IMR-90 (cell line): ENCODE results near the gene FOXO6. TPM values are rescaled to one million over a fixed set of nuclear protein-coding genes. Genes with fewer than 3 reads are reported as not detected.

Source experiments
- ATAC-seq: fragments of 200-7000 bp; cut with Tn5 transposase; 2 replicates; pipeline ENCODE4 v1.9.1; 2020; ENCODE audit warnings: low read depth, mild to moderate bottlenecking, moderate library complexity
- BruUV-seq: library from RNA; stranded (reverse); fragments of 400-500 nt; replicated peaks from 2 replicates; lab custom pipeline; 2021; lab: Mats Ljungman, UMichigan
- CTCF ChIA-PET: fragments of 300-600 bp; formaldehyde crosslinking; extraction: SDS; loops from one replicate; lab custom pipeline; 2021; ENCODE audit warnings: antibody characterized with exemption; lab: Yijun Ruan, JAX
- POLR2A ChIA-PET: fragments of 300-600 bp; sonication (Branson Sonifier 250); formaldehyde crosslinking; loops from one replicate; lab custom pipeline; 2022; ENCODE audit warnings: antibody characterized with exemption; ENCODE audit not compliant: unreplicated experiment; lab: Charles Lee
- DNase-seq: peaks from one replicate; pipeline ENCODE4 v3.0.0; 2013
- H2AFZ ChIP-seq: replicated peaks from 2 replicates; pipeline ENCODE3; 2013; ENCODE audit warnings: low read length, mild to moderate bottlenecking; ENCODE audit not compliant: poor library complexity
- H2AK5ac ChIP-seq: 2 replicates; pipeline ENCODE4 v1.6.1; 2013; ENCODE audit warnings: low read depth, low read length, inconsistent platforms
- H2AK9ac ChIP-seq: replicated peaks from 2 replicates; pipeline ENCODE3; 2013; ENCODE audit warnings: mild to moderate bottlenecking, low read depth, low read length, moderate library complexity; ENCODE audit not compliant: poor library complexity
- H2BK120ac ChIP-seq: 2 replicates; pipeline ENCODE4 v1.6.1; 2013; ENCODE audit warnings: low read depth, low read length, inconsistent platforms
- H2BK15ac ChIP-seq: 3 replicates; pipeline ENCODE4 v1.6.1; 2013; ENCODE audit warnings: low read depth, low read length, inconsistent platforms
- H2BK20ac ChIP-seq: 2 replicates; pipeline ENCODE4 v1.6.1; 2013; ENCODE audit warnings: low read depth, mild to moderate bottlenecking, inconsistent platforms, low read length, moderate library complexity
- H2BK5ac ChIP-seq: 2 replicates; pipeline ENCODE4 v1.6.1; 2013; ENCODE audit warnings: mild to moderate bottlenecking, low read depth, low read length, inconsistent platforms; ENCODE audit not compliant: poor library complexity, severe bottlenecking
- H3K14ac ChIP-seq: replicated peaks from 2 replicates; pipeline ENCODE4 v1.6.1; 2013; ENCODE audit warnings: low read depth, low read length, inconsistent platforms
- H3K18ac ChIP-seq: 2 replicates; pipeline ENCODE4 v1.6.1; 2013; ENCODE audit warnings: low read depth, low read length, control low read depth
- H3K23ac ChIP-seq: 2 replicates; pipeline ENCODE4 v1.6.1; 2013; ENCODE audit warnings: low read depth, low read length, inconsistent platforms
- H3K27ac ChIP-seq: 2 replicates; pipeline ENCODE4 v1.5.1; 2013; ENCODE audit warnings: mild to moderate bottlenecking, control low read depth, low read length; ENCODE audit not compliant: insufficient read depth
- H3K27me3 ChIP-seq: 2 replicates; pipeline ENCODE4 v1.6.1; 2013; ENCODE audit warnings: low read length; ENCODE audit not compliant: control insufficient read depth, insufficient read depth
- H3K36me3 ChIP-seq: 2 replicates; pipeline ENCODE4 v1.6.1; 2013; ENCODE audit warnings: low read length, mixed read lengths; ENCODE audit not compliant: control insufficient read depth, insufficient read depth
- H3K4ac ChIP-seq: 2 replicates; pipeline ENCODE4 v1.6.1; 2013; ENCODE audit warnings: low read depth, low read length, inconsistent platforms
- H3K4me1 ChIP-seq: 2 replicates; pipeline ENCODE4 v1.6.1; 2013; ENCODE audit warnings: low read length, mixed read lengths; ENCODE audit not compliant: control insufficient read depth, insufficient read depth
- H3K4me2 ChIP-seq: 2 replicates; pipeline ENCODE4 v1.6.1; 2013; ENCODE audit warnings: low read depth, mild to moderate bottlenecking, control low read depth, low read length, moderate library complexity
- H3K4me3 ChIP-seq: 2 replicates; pipeline ENCODE4 v1.5.1; 2013; ENCODE audit warnings: low read depth, mild to moderate bottlenecking, control low read depth, low read length, moderate library complexity; ENCODE audit not compliant: insufficient read depth
- H3K56ac ChIP-seq: 2 replicates; pipeline ENCODE4 v1.6.1; 2013; ENCODE audit warnings: low read length, inconsistent platforms; ENCODE audit not compliant: insufficient read depth; ENCODE audit errors: extremely low read depth
- H3K79me1 ChIP-seq, 2 experiments: 2 replicates each; pipeline ENCODE4 v1.6.1; 2013; ENCODE audit warnings: low read length in 2 of 2, inconsistent platforms in 1 of 2, low read depth in 1 of 2
- H3K9ac ChIP-seq: 2 replicates; pipeline ENCODE4 v1.6.1; 2013; ENCODE audit warnings: low read depth, low read length, control low read depth
- H3K9me1 ChIP-seq: 2 replicates; pipeline ENCODE4 v1.6.1; 2013; ENCODE audit warnings: low read length, inconsistent platforms; ENCODE audit not compliant: insufficient read depth
- H3K9me3 ChIP-seq: 2 replicates; pipeline ENCODE4 v1.6.1; 2013; ENCODE audit warnings: low read length; ENCODE audit not compliant: control insufficient read depth, insufficient read depth
- H4K20me1 ChIP-seq: 2 replicates; pipeline ENCODE4 v1.6.1; 2013; ENCODE audit warnings: low read length, inconsistent platforms; ENCODE audit not compliant: insufficient read depth
- H4K5ac ChIP-seq: 2 replicates; pipeline ENCODE4 v1.6.1; 2013; ENCODE audit warnings: mild to moderate bottlenecking, low read depth, low read length, control low read depth
- H4K8ac ChIP-seq, 2 experiments: 2 replicates each; pipeline ENCODE4 v1.6.1; 2013; ENCODE audit warnings: low read depth in 2 of 2, low read length in 2 of 2, control low read depth in 1 of 2, inconsistent platforms in 1 of 2
- H4K91ac ChIP-seq: 2 replicates; pipeline ENCODE4 v1.6.1; 2013; ENCODE audit warnings: low read depth, low read length, inconsistent platforms; ENCODE audit not compliant: insufficient read depth
- BHLHE40 ChIP-seq: fragments of 150-350 bp; IDR thresholded peaks from 2 replicates; pipeline ENCODE4 v1.6.1; 2016; ENCODE audit warnings: mild to moderate bottlenecking, low read depth, low read length
- CEBPB ChIP-seq: IDR thresholded peaks from 2 replicates; pipeline ENCODE4 v1.6.1; 2012; ENCODE audit warnings: low read depth, low read length, improper control_type of control experiment
- CHD1 ChIP-seq: IDR thresholded peaks from 2 replicates; pipeline ENCODE4 v1.6.1; 2012; ENCODE audit warnings: low read depth, low read length, improper control_type of control experiment
- FOS ChIP-seq: fragments of 150-350 bp; IDR thresholded peaks from 2 replicates; pipeline ENCODE4 v1.6.1; 2016; ENCODE audit warnings: low read depth, low read length
- MAFK ChIP-seq: IDR thresholded peaks from 2 replicates; pipeline ENCODE4 v1.6.1; 2012; ENCODE audit warnings: low read depth, low read length, improper control_type of control experiment
- MAZ ChIP-seq: IDR thresholded peaks from 2 replicates; pipeline ENCODE4 v1.6.1; 2012; ENCODE audit warnings: low read depth, mild to moderate bottlenecking, low read length, improper control_type of control experiment, moderate library complexity, borderline replicate concordance
- MXI1 ChIP-seq: IDR thresholded peaks from 2 replicates; pipeline ENCODE4 v1.6.1; 2012; ENCODE audit warnings: low read depth, mild to moderate bottlenecking, low read length, moderate library complexity, borderline replicate concordance
- NFE2L2 ChIP-seq: fragments of 150-350 bp; IDR thresholded peaks from 2 replicates; pipeline ENCODE4 v1.6.1; 2016; ENCODE audit warnings: low read depth, mild to moderate bottlenecking, low read length
- POLR2A ChIP-seq: IDR thresholded peaks from 2 replicates; pipeline ENCODE4 v1.6.1; 2012; ENCODE audit warnings: mild to moderate bottlenecking, low read depth, low read length
- RAD21 ChIP-seq: IDR thresholded peaks from 2 replicates; pipeline ENCODE4 v1.6.1; 2012; ENCODE audit warnings: low read length, improper control_type of control experiment
- RCOR1 ChIP-seq: IDR thresholded peaks from 2 replicates; pipeline ENCODE4 v1.6.1; 2012; ENCODE audit warnings: mild to moderate bottlenecking, low read length, improper control_type of control experiment; ENCODE audit not compliant: insufficient replicate concordance
- RFX5 ChIP-seq: IDR thresholded peaks from 2 replicates; pipeline ENCODE4 v1.8.0; 2012; ENCODE audit warnings: low read depth, mild to moderate bottlenecking, low read length, moderate library complexity
- SMC3 ChIP-seq: fragments of 150-350 bp; IDR thresholded peaks from 2 replicates; pipeline ENCODE4 v1.6.1; 2016; ENCODE audit warnings: low read depth, mild to moderate bottlenecking, antibody characterized with exemption, low read length, moderate library complexity
- USF2 ChIP-seq: fragments of 150-350 bp; IDR thresholded peaks from 2 replicates; pipeline ENCODE4 v1.6.1; 2017; ENCODE audit warnings: mild to moderate bottlenecking, antibody characterized with exemption, low read length, low read depth
- WGBS, 2 experiments: methylation state at CpG; one replicate each; pipeline versions ENCODE4 v1.1.5 to v1.1.7; 2013; ENCODE audit warnings: missing lambda C conversion rate in 2 of 2; ENCODE audit not compliant: insufficient read length in 1 of 2; ENCODE audit errors: extremely low coverage in 2 of 2; 5-methylcytosine and 5-hydroxymethylcytosine counted together
- dilution Hi-C: fragments of 300-500 bp; cut with HindIII; formaldehyde crosslinking; loops from one replicate; pipeline ENCODE4 v1.14.3; 2018; ENCODE audit warnings: low sequenced_read_pairs; ENCODE audit not compliant: unreplicated experiment
- in situ Hi-C: fragments of 300-500 bp; cut with MboI; formaldehyde crosslinking; loops from 3 replicates; pipeline ENCODE4 v1.14.3; 2019; ENCODE audit warnings: low sequenced_read_pairs, inconsistent platforms, mixed read lengths
- intact Hi-C: fragments of 100-400 bp; cut with micrococcal nuclease; formaldehyde crosslinking; loops from 2 replicates; pipeline ENCODE4 v1.10.0; 2022
- polyA plus RNA-seq, 3 experiments: library from polyadenylated mRNA; depleted of rRNA; stranded (reverse); fragments of >200 nt; gene quantifications; 2 replicates each; pipeline ENCODE4 v1.2.3, GENCODE V29; 2012; ENCODE audit warnings: low replicate concordance in 1 of 3
- total RNA-seq: library from RNA; depleted of rRNA; stranded (reverse); fragments of >200 nt; gene quantifications from 2 replicates; pipeline ENCODE4 v1.2.3, GENCODE V29; 2012
- TF ChIP-seq, protein P1 (sequence below): fragments of 150-350 bp; IDR thresholded peaks from 2 replicates; pipeline ENCODE4 v1.6.1; 2016; ENCODE audit warnings: low read depth, mild to moderate bottlenecking, low read length, moderate library complexity, borderline replicate concordance
- TF ChIP-seq, protein P2 (sequence below): conservative IDR thresholded peaks from 2 replicates; pipeline ENCODE4 v1.5.1; 2012; ENCODE audit warnings: mild to moderate bottlenecking, low read depth, low read length, improper control_type of control experiment

The FOXO6 gene
- total and polyA plus RNA-seq, 2 of the 4 experiments (the other 2 are of a cell fraction): not detected

DNA sequence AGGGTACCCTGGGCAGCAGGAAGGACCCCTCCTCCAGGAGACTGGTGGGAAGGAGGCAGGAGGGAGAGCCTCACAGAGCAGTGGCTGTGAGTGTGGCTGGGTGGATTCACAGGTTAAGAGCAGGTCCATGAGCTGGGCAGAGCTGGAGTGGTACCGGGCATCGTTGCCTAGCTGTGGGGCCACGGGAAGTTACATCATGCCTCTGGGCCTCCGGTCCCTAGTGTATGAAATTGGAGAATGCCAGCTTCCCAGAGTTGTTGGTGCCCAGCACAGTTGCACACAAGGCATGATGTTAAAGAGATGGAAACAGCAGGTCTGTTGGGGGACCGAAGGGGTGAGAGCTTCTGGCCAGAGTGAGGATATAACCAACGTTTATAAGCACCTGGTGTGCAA, 18.5 kb downstream of the FOXO6 start:
- no peak overlapping the region for H2AK9ac ChIP-seq
- H3K36me3 ChIP-seq: no peaks in the 10 kb centered on the region
- no peak overlapping the region for H3K9ac ChIP-seq
- no peak overlapping the region for H3K18ac ChIP-seq
- H3K9me3 ChIP-seq: peaks cover 2% of the 10 kb centered on the region; the same call in 1 of the 2 replicates
- H3K27ac ChIP-seq: no peak overlapping the region
- no peak overlapping the region for H4K5ac ChIP-seq
- no peak overlapping the region for H3K14ac ChIP-seq
- no peak overlapping the region for H2AFZ ChIP-seq
- H3K56ac ChIP-seq: no peak overlapping the region
- no peak overlapping the region for H2BK20ac ChIP-seq
- ChIA-PET CTCF (no interaction called here), POLR2A (no interaction called here)
- intact Hi-C loops (no loop called here), dilution Hi-C loops (no loop called here), in situ Hi-C loops (no loop called here)
- no peaks in the 10 kb centered on the region; the same call in 1 of the 2 replicates for H3K9me1 ChIP-seq
- 77% methylated on average over 4 of the region's 6 CpGs; no CpG with 5 or more reads in 1 of the 2 experiments for WGBS, 2 experiments
- ATAC-seq (no peak), DNase-seq (no peak)
- H2BK120ac ChIP-seq: no peak overlapping the region
- no TSS peak for BruUV-seq
- H2BK15ac ChIP-seq: no peak overlapping the region
- H3K79me1 ChIP-seq: no peaks in the 10 kb centered on the region
- H3K23ac ChIP-seq: no peak overlapping the region
- no peak overlapping the region for H4K8ac ChIP-seq
- no peak overlapping the region for H3K4ac ChIP-seq
- no peaks in the 10 kb centered on the region for H3K4me1 ChIP-seq
- H4K91ac ChIP-seq: no peak overlapping the region
- peaks cover 75% of the 10 kb centered on the region for H3K27me3 ChIP-seq
- no peak for TF ChIP-seq FOS
- no peak for TF ChIP-seq RAD21
- TF ChIP-seq SMC3: no peak
- TF ChIP-seq CHD1: no peak
- no peak for TF ChIP-seq MXI1
- TF ChIP-seq POLR2A: no peak
- no peak for TF ChIP-seq USF2
- TF ChIP-seq MAZ: no peak
- TF ChIP-seq, protein P1, sequence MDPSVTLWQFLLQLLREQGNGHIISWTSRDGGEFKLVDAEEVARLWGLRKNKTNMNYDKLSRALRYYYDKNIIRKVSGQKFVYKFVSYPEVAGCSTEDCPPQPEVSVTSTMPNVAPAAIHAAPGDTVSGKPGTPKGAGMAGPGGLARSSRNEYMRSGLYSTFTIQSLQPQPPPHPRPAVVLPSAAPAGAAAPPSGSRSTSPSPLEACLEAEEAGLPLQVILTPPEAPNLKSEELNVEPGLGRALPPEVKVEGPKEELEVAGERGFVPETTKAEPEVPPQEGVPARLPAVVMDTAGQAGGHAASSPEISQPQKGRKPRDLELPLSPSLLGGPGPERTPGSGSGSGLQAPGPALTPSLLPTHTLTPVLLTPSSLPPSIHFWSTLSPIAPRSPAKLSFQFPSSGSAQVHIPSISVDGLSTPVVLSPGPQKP: no peak
- TF ChIP-seq MAFK: no peak
- TF ChIP-seq NFE2L2: no peak
- TF ChIP-seq RCOR1: no peak
- TF ChIP-seq, protein P2, sequence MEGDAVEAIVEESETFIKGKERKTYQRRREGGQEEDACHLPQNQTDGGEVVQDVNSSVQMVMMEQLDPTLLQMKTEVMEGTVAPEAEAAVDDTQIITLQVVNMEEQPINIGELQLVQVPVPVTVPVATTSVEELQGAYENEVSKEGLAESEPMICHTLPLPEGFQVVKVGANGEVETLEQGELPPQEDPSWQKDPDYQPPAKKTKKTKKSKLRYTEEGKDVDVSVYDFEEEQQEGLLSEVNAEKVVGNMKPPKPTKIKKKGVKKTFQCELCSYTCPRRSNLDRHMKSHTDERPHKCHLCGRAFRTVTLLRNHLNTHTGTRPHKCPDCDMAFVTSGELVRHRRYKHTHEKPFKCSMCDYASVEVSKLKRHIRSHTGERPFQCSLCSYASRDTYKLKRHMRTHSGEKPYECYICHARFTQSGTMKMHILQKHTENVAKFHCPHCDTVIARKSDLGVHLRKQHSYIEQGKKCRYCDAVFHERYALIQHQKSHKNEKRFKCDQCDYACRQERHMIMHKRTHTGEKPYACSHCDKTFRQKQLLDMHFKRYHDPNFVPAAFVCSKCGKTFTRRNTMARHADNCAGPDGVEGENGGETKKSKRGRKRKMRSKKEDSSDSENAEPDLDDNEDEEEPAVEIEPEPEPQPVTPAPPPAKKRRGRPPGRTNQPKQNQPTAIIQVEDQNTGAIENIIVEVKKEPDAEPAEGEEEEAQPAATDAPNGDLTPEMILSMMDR: no peak
- no peak for TF ChIP-seq RFX5
- no peak for TF ChIP-seq BHLHE40
- no peak for TF ChIP-seq CEBPB
- no peak overlapping the region for H2AK5ac ChIP-seq
- H3K4me3 ChIP-seq: no peak overlapping the region
- no peak overlapping the region for H3K4me2 ChIP-seq
- H2BK5ac ChIP-seq: no peak overlapping the region
- no peaks in the 10 kb centered on the region for H4K20me1 ChIP-seq
